Activated CD8-positive, alpha-beta T cell treated with anti-CD3 and anti-CD28 coated beads, Interleukin-2, amount 10 ng/mL, durations not matched to agents 7 days and 5 days (primary cell): Measurements from ENCODE around the gene DAND5. TPM values are rescaled to one million over a fixed set of nuclear protein-coding genes. Genes with fewer than 3 reads are reported as not detected.
"Not testable (repeated sequence)": the region's sequence is repeated elsewhere in the genome, so short reads cannot be mapped to it uniquely, and the experiment has no call there.

Experiments used
- ATAC-seq: fragments of 150-1000 bp; cut with Tn5 transposase; one replicate; pipeline ENCODE4 v1.10.0; 2021; ENCODE audit warnings: moderate library complexity
- CTCF ChIA-PET: fragments of 350-600 bp; sonication (Branson Sonifier 250); formaldehyde crosslinking; loops from one replicate; lab custom pipeline; 2021; ENCODE audit warnings: antibody characterized with exemption; lab: Charles Lee
- POLR2A ChIA-PET: fragments of 350-600 bp; sonication (Branson Sonifier 250); formaldehyde crosslinking; loops from one replicate; lab custom pipeline; 2021; ENCODE audit warnings: antibody characterized with exemption; lab: Charles Lee
- DNase-seq: peaks from one replicate; pipeline ENCODE4 v3.0.0-alpha.2; 2020
- H3K27ac Mint-ChIP-seq: one replicate; pipeline ENCODE4 v1.8.0; 2021; ENCODE audit warnings: mild to moderate bottlenecking, mixed read lengths
- H3K27me3 Mint-ChIP-seq: one replicate; pipeline ENCODE4 v1.8.0; 2021; ENCODE audit warnings: low read depth, mixed read lengths
- H3K36me3 Mint-ChIP-seq: one replicate; pipeline ENCODE4 v1.8.0; 2021; ENCODE audit warnings: low read depth, mixed read lengths
- H3K4me1 Mint-ChIP-seq: one replicate; pipeline ENCODE4 v1.8.0; 2021; ENCODE audit warnings: low read depth, mixed read lengths
- H3K4me3 Mint-ChIP-seq: one replicate; pipeline ENCODE4 v1.8.0; 2021; ENCODE audit warnings: mild to moderate bottlenecking, mixed read lengths
- H3K9me3 Mint-ChIP-seq: one replicate; pipeline ENCODE4 v1.8.0; 2022; ENCODE audit warnings: mixed read lengths; ENCODE audit not compliant: insufficient read depth
- total RNA-seq, 2 experiments: library from RNA; stranded (reverse); gene quantifications; one replicate each; pipeline ENCODE4 v1.2.3, GENCODE V29; 2021

DAND5 gene
- total RNA-seq, 2 experiments from 2014 or later, result 0.21 to 0.34 TPM

DNA sequence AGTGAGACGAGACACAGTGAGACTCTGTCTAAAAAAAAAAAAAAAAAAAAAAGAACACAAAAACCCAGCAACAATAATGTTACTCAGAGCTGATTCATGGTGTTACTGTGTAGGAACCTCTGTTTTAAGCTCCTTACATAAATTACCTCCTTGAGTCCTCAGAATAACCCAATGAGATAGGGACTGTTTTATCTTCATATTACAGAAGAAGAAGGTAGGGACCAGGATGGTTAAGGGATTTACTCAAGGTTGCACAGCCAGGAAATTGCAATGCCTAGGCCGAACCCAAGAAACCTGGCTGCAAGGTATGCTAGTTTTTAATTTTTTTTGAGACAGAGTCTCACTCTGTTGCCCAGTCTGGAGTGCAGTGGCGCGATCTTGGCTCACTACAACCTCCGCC is 1.5 kb upstream of the DAND5 start:
- ChIA-PET POLR2A (interaction anchor here (0.6 to 0.7 kb wide), 2 partner anchors 85 to 878 kb away, joined by 3 to 4 read pairs; no protein-coding TSS in a partner anchor), CTCF (interaction anchor here (1.2 to 7.2 kb wide), 5 partner anchors 9 to 137 kb away, joined by 3 to 121 read pairs (median 6); partner anchors contain the start of gene KLF1)
- no peak for ATAC-seq
- H3K36me3 Mint-ChIP-seq, result no peaks in the 10 kb centered on the region
- no peak overlapping the region for H3K27ac Mint-ChIP-seq
- H3K4me3 Mint-ChIP-seq, result no peak overlapping the region
- no peaks in the 10 kb centered on the region for H3K27me3 Mint-ChIP-seq
- DNase-seq, result no peak
- no peaks in the 10 kb centered on the region for H3K9me3 Mint-ChIP-seq
- H3K4me1 Mint-ChIP-seq, result peaks cover 7% of the 10 kb centered on the region

DNA sequence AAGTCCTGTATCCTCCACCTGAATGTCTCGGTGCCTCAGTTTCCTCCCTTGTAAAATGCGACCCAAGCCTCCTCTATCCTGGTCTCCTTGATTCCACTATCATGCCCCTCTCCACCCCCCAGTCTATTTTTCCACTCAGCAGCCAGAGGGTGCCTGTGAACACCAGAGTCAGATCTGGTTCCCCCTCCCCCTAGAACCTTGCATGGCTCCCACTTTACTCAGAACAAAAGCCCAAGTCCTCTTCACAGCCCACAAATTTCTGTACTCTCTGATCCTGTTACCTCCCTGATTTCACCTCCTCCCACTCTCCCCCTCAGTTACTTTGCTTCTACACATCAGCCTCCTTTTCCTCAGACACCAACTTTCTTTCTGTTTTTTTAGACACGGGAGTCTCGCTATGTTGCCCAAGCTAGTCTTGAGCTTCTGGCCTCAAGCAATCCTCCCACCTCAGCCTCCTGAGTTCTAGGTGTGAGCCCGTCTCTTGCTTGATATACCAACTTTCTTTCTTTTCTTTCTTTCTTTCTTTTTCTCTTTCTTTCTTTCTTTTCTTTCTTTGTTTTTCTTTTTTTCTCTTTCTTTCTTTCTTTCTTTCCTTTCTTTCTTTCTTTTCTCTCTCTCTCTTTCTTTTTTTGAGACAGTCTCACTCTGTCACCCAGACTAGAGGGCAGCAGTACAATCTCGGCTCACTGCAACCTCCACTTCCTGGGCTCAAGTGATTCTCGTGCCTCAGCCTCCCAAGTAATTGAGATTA is 869 bp downstream of the DAND5 start:
- DNase-seq (no peak), ATAC-seq (no peak)
- CTCF ChIA-PET, result interaction anchor here (1.2 kb wide), 1 partner anchor 124 kb away, joined by 3 read pairs; no protein-coding TSS in a partner anchor
- POLR2A ChIA-PET, result no interaction called here
- Mint-ChIP-seq H3K4me1 (peaks cover 3% of the 10 kb centered on the region), H3K4me3 (no peak overlapping the region), H3K9me3 (no peaks in the 10 kb centered on the region), H3K27me3 (peaks cover 3% of the 10 kb centered on the region), H3K36me3 (no peaks in the 10 kb centered on the region), H3K27ac (no peak overlapping the region)

DNA sequence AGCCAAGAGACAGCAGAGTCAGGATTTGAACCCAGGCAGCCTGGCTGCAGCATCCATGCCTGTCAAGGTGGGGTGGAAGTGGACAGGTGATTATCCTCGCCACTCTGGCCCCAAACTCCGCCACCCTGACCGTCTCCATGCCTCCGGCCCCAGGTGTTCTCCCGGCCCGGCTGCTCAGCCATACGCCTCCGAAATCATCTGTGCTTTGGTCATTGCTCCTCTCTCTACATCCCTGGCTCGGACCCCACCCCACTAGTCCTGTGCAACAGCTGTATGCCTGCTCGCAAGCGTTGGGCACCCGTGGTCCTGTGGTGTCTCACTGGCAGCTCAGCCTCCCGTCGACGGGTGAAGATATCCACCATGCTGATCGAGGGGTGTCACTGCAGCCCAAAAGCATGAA is 3.9 kb downstream of the DAND5 start:
- CTCF ChIA-PET, result interaction anchor here (2.2 to 8.5 kb wide), 2 partner anchors 8 to 120 kb away, joined by 16 to 131 read pairs; no protein-coding TSS in a partner anchor
- DNase-seq (no peak), ATAC-seq (no peak)
- Mint-ChIP-seq H3K9me3 (no peaks in the 10 kb centered on the region), H3K4me3 (no peak overlapping the region), H3K27me3 (peaks cover 8% of the 10 kb centered on the region), H3K4me1 (no peaks in the 10 kb centered on the region), H3K27ac (no peak overlapping the region), H3K36me3 (no peaks in the 10 kb centered on the region)
- POLR2A ChIA-PET, result no interaction called here

DNA sequence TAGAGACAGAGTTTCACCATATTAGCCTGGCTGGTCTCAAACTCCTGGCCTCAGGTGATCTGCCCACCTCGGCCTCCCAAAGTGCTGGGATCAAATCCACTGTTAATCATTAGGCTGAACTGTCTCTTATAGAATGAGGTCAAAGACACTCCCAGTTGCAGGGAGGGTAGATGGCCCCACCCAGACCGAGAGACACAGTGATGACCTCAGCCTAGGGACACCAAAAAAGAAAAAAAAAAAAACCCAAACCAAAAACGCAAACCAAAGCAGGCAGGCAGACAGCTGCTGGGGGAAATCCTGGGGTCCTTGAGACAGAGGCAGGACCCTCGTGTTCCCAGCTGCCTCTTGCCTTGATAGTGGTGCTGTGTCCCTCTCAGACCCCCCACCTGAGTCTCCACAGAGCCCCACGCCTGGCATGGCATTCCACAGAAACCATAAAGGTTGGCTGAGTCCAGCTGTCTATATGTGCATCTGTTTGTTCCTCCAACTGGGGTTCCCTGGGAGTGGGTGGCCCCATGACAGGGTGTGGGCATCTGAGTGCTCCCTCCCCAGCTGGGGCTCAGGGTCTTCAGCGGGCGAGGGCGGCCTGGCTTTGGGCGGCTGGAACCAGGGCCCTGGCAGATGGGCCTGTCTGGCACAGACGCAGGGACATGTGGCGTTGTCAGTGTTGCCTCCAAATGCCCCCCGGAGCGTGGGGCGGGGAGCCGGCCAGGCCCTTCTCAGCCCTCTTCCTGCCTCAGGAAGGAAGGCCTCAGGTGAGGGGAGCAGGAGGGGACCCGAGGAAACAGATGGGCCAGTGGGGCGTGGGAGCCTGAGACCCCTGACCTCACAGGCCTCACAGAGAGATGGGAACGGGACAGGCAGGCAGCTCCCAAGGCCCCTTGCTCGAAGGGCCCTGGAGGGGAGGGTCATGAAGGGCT is 5.2 kb downstream of the DAND5 start:
- Mint-ChIP-seq H3K27ac (no peak overlapping the region), H3K4me3 (no peak overlapping the region), H3K4me1 (no peaks in the 10 kb centered on the region), H3K9me3 (no peaks in the 10 kb centered on the region), H3K27me3 (peaks cover 8% of the 10 kb centered on the region), H3K36me3 (no peaks in the 10 kb centered on the region)
- DNase-seq (no peak), ATAC-seq (no peak)
- CTCF ChIA-PET, result interaction anchor here (0.7 to 8.5 kb wide), 4 partner anchors 9 to 119 kb away, joined by 3 to 131 read pairs (median 49); no protein-coding TSS in a partner anchor
- POLR2A ChIA-PET, result no interaction called here

DNA sequence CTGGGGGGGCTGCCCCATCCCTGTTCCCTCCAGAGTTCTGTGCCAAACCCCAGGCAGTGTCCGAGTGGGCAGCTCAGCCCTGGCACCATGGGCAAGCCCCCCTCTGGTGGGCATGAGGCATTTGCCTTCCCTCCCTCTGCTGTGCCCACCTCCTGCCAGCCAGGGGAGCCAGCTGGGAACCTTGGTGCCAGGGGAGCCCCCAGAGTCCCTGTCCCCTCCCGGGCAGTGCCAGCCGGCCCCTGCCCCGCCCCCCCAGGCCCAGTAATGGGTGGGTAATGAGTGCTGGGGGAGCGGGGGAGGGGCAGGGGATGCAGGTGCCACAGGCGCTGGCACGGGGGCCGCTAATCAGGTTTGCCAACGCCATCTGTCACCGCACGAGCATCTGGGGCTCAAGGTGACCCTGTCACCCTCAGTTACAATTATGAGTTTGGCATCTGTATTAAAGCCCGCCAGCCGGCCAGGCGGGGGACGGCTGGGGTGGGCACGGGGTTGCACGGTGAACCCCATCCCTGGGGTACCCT is 5.9 kb downstream of the DAND5 start:
- Mint-ChIP-seq H3K4me1 (no peaks in the 10 kb centered on the region), H3K36me3 (no peaks in the 10 kb centered on the region), H3K4me3 (no peak overlapping the region), H3K27me3 (peaks cover 8% of the 10 kb centered on the region), H3K9me3 (no peaks in the 10 kb centered on the region), H3K27ac (no peak overlapping the region)
- ATAC-seq (no peak), DNase-seq (no peak)
- POLR2A ChIA-PET, result interaction anchor here (1.5 kb wide), 1 partner anchor 120 kb away, joined by 3 read pairs; no protein-coding TSS in a partner anchor
- CTCF ChIA-PET, result interaction anchor here (2.2 to 8.5 kb wide), 4 partner anchors 10 to 130 kb away, joined by 16 to 131 read pairs (median 54); no protein-coding TSS in a partner anchor

DNA sequence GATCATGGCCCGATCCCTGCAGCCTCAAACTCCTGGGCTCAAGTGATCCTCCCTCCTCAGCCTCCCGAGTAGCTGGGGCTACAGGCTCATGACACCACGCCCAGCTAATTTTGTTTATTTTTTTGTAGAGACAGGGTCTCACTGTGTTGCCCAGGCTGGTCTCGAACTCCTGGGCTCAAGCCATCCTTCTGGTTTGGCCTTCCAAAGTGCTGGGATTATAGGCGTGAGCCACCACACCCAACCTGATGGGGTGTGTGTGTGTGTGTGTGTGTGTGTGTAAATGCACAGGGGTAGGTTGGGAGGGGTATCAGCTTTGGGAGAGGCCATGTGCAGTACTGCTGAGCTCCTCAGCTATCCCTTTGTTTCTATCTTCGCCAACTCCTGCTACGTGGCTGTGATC is 6.7 kb downstream of the DAND5 start:
- CTCF ChIA-PET, result interaction anchor here (0.8 to 8.5 kb wide), 10 partner anchors 9 to 129 kb away, joined by 4 to 131 read pairs (median 24); no protein-coding TSS in a partner anchor
- not testable (repeated sequence) for H3K4me3 Mint-ChIP-seq, DNase-seq, H3K27ac Mint-ChIP-seq, H3K27me3 Mint-ChIP-seq, H3K9me3 Mint-ChIP-seq, H3K36me3 Mint-ChIP-seq, ATAC-seq, H3K4me1 Mint-ChIP-seq
- POLR2A ChIA-PET, result interaction anchor here (1.5 kb wide), 1 partner anchor 119 kb away, joined by 3 read pairs; no protein-coding TSS in a partner anchor

DNA sequence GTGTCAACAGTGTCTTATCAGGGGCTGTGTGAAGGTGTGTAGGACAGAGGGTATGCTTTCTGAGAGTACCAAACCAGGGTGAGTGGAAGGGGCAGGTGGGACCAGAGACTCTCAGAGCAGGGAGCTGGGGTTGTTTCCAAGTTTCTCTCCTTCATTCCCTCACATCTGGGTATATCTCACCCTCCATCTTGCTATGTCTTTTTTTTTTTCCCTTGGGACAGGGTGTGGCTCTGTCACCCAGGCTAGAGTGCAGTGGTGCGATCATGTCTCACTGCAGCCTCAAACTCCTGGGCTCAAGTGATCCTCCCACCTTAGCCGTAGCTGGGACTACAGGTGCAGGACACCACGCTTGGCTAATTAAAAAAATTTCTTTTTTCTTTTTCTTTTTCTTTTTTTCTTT is 10.6 kb downstream of the DAND5 start:
- Mint-ChIP-seq H3K27me3 (peaks cover 5% of the 10 kb centered on the region), H3K4me1 (no peaks in the 10 kb centered on the region), H3K9me3 (no peaks in the 10 kb centered on the region), H3K4me3 (no peak overlapping the region), H3K36me3 (no peaks in the 10 kb centered on the region), H3K27ac (no peak overlapping the region)
- ChIA-PET CTCF (interaction anchor here (0.6 to 8.5 kb wide), 6 partner anchors 13 to 125 kb away, joined by 3 to 131 read pairs (median 39); no protein-coding TSS in a partner anchor), POLR2A (interaction anchor here (0.7 kb wide), 1 partner anchor 25 kb away, joined by 3 read pairs; no protein-coding TSS in a partner anchor)
- no peak for ATAC-seq
- DNase-seq, result no peak

DNA sequence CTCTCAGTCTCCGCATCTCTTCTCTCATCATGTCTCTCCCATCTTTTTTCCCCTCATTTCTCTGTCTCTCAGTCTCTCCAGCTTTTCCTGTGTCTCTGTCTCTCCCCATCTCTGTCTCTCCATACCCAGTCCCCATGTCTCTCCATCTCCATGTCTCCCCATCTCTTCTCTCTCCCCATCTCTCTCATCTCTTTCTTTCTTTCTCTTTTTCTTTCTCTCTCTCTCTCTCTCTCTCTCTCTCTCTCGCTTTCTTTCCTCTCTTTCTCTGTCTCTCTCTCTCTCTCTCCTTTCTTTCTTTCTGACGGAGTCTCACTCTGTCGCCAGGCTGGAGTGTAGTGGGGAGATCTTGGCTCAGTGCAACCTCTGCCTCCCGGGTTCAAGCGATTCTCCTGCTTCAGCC is 13.3 kb downstream of the DAND5 start:
- no peak for ATAC-seq
- no peak for DNase-seq
- peaks cover 2% of the 10 kb centered on the region for H3K27me3 Mint-ChIP-seq
- no peaks in the 10 kb centered on the region for H3K9me3 Mint-ChIP-seq
- ChIA-PET POLR2A (no interaction called here), CTCF (interaction anchor here (0.7 to 2.0 kb wide), 4 partner anchors 31 to 107 kb away, joined by 3 to 11 read pairs (median 3); no protein-coding TSS in a partner anchor)
- no peaks in the 10 kb centered on the region for H3K4me1 Mint-ChIP-seq
- no peak overlapping the region for H3K4me3 Mint-ChIP-seq
- H3K36me3 Mint-ChIP-seq, result no peaks in the 10 kb centered on the region
- no peak overlapping the region for H3K27ac Mint-ChIP-seq

DNA sequence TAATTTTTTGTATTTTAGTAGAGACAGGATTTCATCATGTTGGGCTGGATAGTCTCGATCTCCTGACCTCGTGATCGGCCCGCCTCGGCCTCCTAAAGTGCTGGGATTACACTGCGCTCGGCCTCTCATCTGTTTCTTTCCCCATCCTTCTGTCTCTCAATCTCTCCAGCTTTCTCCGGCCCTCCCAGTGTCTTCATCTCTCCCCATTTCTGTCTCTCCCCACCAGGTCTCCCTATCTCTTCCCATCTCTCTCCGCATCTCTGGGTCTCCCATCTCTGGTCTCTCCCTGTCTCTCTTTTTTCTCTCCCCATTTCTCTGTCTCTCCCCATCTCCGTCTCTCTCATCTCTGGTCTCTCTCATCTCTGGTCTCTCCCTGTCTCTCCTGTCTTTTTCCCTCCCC is 13.7 kb downstream of the DAND5 start:
- ChIA-PET POLR2A (no interaction called here), CTCF (interaction anchor here (0.7 to 2.0 kb wide), 3 partner anchors 30 to 78 kb away, joined by 3 to 11 read pairs (median 3); no protein-coding TSS in a partner anchor)
- no peaks in the 10 kb centered on the region for H3K4me1 Mint-ChIP-seq
- H3K27me3 Mint-ChIP-seq, result peaks cover 2% of the 10 kb centered on the region
- no peaks in the 10 kb centered on the region for H3K36me3 Mint-ChIP-seq
- DNase-seq (no peak), ATAC-seq (no peak)
- no peak overlapping the region for H3K4me3 Mint-ChIP-seq
- H3K27ac Mint-ChIP-seq, result no peak overlapping the region
- no peaks in the 10 kb centered on the region for H3K9me3 Mint-ChIP-seq

DNA sequence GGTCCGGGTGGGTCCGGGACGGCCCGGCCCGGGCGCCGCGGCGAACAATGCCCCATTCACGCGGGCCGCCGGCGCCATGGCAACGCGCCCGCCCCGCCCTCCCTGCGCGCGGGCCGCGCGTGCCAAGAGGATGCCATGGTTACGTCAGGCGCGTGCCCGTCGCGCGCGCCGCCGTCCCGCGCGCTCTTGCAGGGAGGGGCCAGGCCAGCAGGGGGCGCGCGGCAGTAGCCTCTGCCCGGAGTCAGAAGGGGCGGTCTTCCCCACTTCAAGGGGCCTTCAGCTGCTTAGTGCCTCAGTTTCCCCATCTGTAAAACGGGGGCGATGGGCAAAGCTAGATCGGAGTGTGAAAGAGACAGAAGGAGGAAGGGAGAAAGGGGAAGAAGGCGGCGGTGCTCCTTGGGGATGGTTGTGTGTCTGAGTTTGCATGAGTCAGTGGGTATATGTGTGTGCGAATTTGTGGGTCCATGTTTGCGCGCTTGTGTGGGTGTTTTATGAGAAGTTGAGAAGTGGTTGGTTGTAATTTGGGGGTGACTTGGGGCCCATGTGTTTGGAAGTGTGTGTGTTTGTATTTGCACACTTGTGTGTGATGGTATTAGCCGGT is 14.3 kb downstream of the DAND5 start:
- Mint-ChIP-seq H3K27me3 (peaks cover 2% of the 10 kb centered on the region), H3K27ac (no peak overlapping the region)
- POLR2A ChIA-PET, result interaction anchor here (0.6 kb wide), 1 partner anchor 136 kb away, joined by 3 read pairs; no protein-coding TSS in a partner anchor

More for the DNA sequence above, 14.3 kb downstream of the DAND5 start:
- ATAC-seq (peak; percentile 78), DNase-seq (peak; percentile 82)
- Mint-ChIP-seq H3K36me3 (no peaks in the 10 kb centered on the region), H3K9me3 (no peaks in the 10 kb centered on the region), H3K4me3 (no peak overlapping the region), H3K4me1 (no peaks in the 10 kb centered on the region)
- CTCF ChIA-PET, result interaction anchor here (1.3 to 2.0 kb wide), 2 partner anchors 30 to 78 kb away, joined by 3 to 11 read pairs; no protein-coding TSS in a partner anchor
